ENCODE data around the gene SYT7.

The SYT7 gene

GRCh38 chr11:61610905-61611304 is 30.0 kb upstream of the SYT7 start:
- no peaks in the 10 kb centered on the region for H3K9me2 ChIP-seq (replicated peaks; ENCODE audit: insufficient read depth, low read length)
- H2AFZ ChIP-seq (ENCODE audit: low read length), result no peak overlapping the region
- H3K4me1 ChIP-seq (ENCODE audit: low read length), result no peaks in the 10 kb centered on the region
- H3K36me3 ChIP-seq (replicated peaks; ENCODE audit: insufficient read depth, low read length), result no peaks in the 10 kb centered on the region
- no peak overlapping the region for H3K27ac ChIP-seq (ENCODE audit: low read length)
- H3K9me3 ChIP-seq (replicated peaks; ENCODE audit: insufficient read depth, low read length), result no peaks in the 10 kb centered on the region
- TF ChIP-seq EZH2phosphoT487 (IDR thresholded peaks at IDR 0.05; ENCODE audit: low read length) (no peak), EZH2 (optimal IDR thresholded peaks at IDR 0.05; ENCODE audit: low read depth, low read length) (no peak), CTCF (IDR thresholded peaks at IDR 0.05; ENCODE audit: low read length) (no peak)
- H4K20me1 ChIP-seq (ENCODE audit: insufficient read depth, low read length), result no peaks in the 10 kb centered on the region
- no peak overlapping the region for H3K4me2 ChIP-seq (ENCODE audit: low read depth, low read length)
- no peak overlapping the region for H3K4me3 ChIP-seq (ENCODE audit: low read length)
- no peak overlapping the region for H3K9ac ChIP-seq (ENCODE audit: low read length)
- no peaks in the 10 kb centered on the region for H3F3A ChIP-seq (ENCODE audit: insufficient read depth, low read length)
- H3K27me3 ChIP-seq (replicated peaks; ENCODE audit: insufficient read depth, low read length), result peaks cover 94% of the 10 kb centered on the region
- DNase-seq, result no peak
- H3K79me2 ChIP-seq (ENCODE audit: low read length), result no peaks in the 10 kb centered on the region

GRCh38 chr11:61609980-61610366 is 29.1 kb upstream of the SYT7 start:
- Histone ChIP-seq H3K27me3 (replicated peaks; ENCODE audit: insufficient read depth, low read length) (peaks cover 94% of the 10 kb centered on the region), H3K36me3 (replicated peaks; ENCODE audit: insufficient read depth, low read length) (no peaks in the 10 kb centered on the region), H3K4me2 (ENCODE audit: low read depth, low read length) (no peak overlapping the region), H3K4me1 (ENCODE audit: low read length) (no peaks in the 10 kb centered on the region), H2AFZ (ENCODE audit: low read length) (no peak overlapping the region), H3K4me3 (ENCODE audit: low read length) (no peak overlapping the region), H3K9me3 (replicated peaks; ENCODE audit: insufficient read depth, low read length) (no peaks in the 10 kb centered on the region), H3K9me2 (replicated peaks; ENCODE audit: insufficient read depth, low read length) (no peaks in the 10 kb centered on the region), H3K27ac (ENCODE audit: low read length) (no peak overlapping the region), H3F3A (ENCODE audit: insufficient read depth, low read length) (no peaks in the 10 kb centered on the region), H4K20me1 (ENCODE audit: insufficient read depth, low read length) (no peaks in the 10 kb centered on the region), H3K79me2 (ENCODE audit: low read length) (no peaks in the 10 kb centered on the region), H3K9ac (ENCODE audit: low read length) (no peak overlapping the region)
- TF ChIP-seq CTCF (IDR thresholded peaks at IDR 0.05; ENCODE audit: low read length) (no peak), EZH2 (optimal IDR thresholded peaks at IDR 0.05; ENCODE audit: low read depth, low read length) (no peak), EZH2phosphoT487 (IDR thresholded peaks at IDR 0.05; ENCODE audit: low read length) (no peak)
- DNase-seq, result no peak

GRCh38 chr11:61609000-61609979 is 28.4 kb upstream of the SYT7 start:
- no peak overlapping the region for H3K9ac ChIP-seq (ENCODE audit: low read length)
- no peak overlapping the region for H3K4me3 ChIP-seq (ENCODE audit: low read length)
- H3K79me2 ChIP-seq (ENCODE audit: low read length), result no peaks in the 10 kb centered on the region
- H3K9me2 ChIP-seq (replicated peaks; ENCODE audit: insufficient read depth, low read length), result no peaks in the 10 kb centered on the region
- no peak for DNase-seq
- no peaks in the 10 kb centered on the region for H3F3A ChIP-seq (ENCODE audit: insufficient read depth, low read length)
- H3K9me3 ChIP-seq (replicated peaks; ENCODE audit: insufficient read depth, low read length), result no peaks in the 10 kb centered on the region
- H3K36me3 ChIP-seq (replicated peaks; ENCODE audit: insufficient read depth, low read length), result no peaks in the 10 kb centered on the region
- peaks cover 88% of the 10 kb centered on the region for H3K27me3 ChIP-seq (replicated peaks; ENCODE audit: insufficient read depth, low read length)
- H2AFZ ChIP-seq (ENCODE audit: low read length), result no peak overlapping the region
- no peaks in the 10 kb centered on the region for H4K20me1 ChIP-seq (ENCODE audit: insufficient read depth, low read length)
- TF ChIP-seq EZH2 (optimal IDR thresholded peaks at IDR 0.05; ENCODE audit: low read depth, low read length) (no peak), EZH2phosphoT487 (IDR thresholded peaks at IDR 0.05; ENCODE audit: low read length) (no peak), CTCF (IDR thresholded peaks at IDR 0.05; ENCODE audit: low read length) (no peak)
- no peak overlapping the region for H3K27ac ChIP-seq (ENCODE audit: low read length)
- no peak overlapping the region for H3K4me2 ChIP-seq (ENCODE audit: low read depth, low read length)
- H3K4me1 ChIP-seq (ENCODE audit: low read length), result no peaks in the 10 kb centered on the region

Data from MM.1S (cell line).